Endothelial cell of umbilical vein (primary cell): ENCODE measurements around the gene EHMT1. TPM values are rescaled to one million over a fixed set of nuclear protein-coding genes. Genes with fewer than 3 reads are reported as not detected.

Experiments used
- BruUV-seq: library from RNA; stranded (reverse); fragments of 400-500 nt; replicated peaks from 2 replicates; lab custom pipeline; 2021; lab: Mats Ljungman, UMichigan
- CTCF ChIA-PET: fragments of 300-600, 350-600 bp; sonication (Branson Sonifier 250); formaldehyde crosslinking; loops from one replicate; lab custom pipeline; 2021; ENCODE audit warnings: antibody characterized with exemption, inconsistent platforms; lab: Charles Lee
- POLR2A ChIA-PET: fragments of 300-600, 350-600 bp; sonication (Branson Sonifier 250); formaldehyde crosslinking; loops from one replicate; lab custom pipeline; 2021; ENCODE audit warnings: antibody characterized with exemption, inconsistent platforms; lab: Charles Lee
- DNase-seq: peaks from one replicate; pipeline ENCODE4 v3.0.0-alpha.2; 2011; ENCODE audit warnings: low read depth, low spot score
- FAIRE-seq: peaks from 2 replicates; lab custom pipeline; 2011; peaks lifted over from hg19 to GRCh38; lab: Jason Lieb, UNC
- H2AFZ ChIP-seq: 2 replicates; pipeline ENCODE4 v1.6.0; 2012; ENCODE audit warnings: low read depth, low read length, control low read depth, inconsistent platforms
- H3K27ac ChIP-seq: 2 replicates; pipeline ENCODE4 v1.5.1; 2011; ENCODE audit warnings: low read depth, mild to moderate bottlenecking, control low read depth, low read length, moderate library complexity; ENCODE audit not compliant: insufficient read depth
- H3K27me3 ChIP-seq, 2 experiments: 2 replicates each; pipeline versions ENCODE4 v1.6.0 to v1.6.1; 2011; ENCODE audit warnings: low read length in 2 of 2, mixed read lengths in 1 of 2; ENCODE audit not compliant: control insufficient read depth in 2 of 2, insufficient read depth in 2 of 2
- H3K36me3 ChIP-seq, 2 experiments: 2 replicates in 1 of 2; 3 replicates in 1 of 2; pipeline ENCODE4 v1.5.1; 2011; ENCODE audit warnings: low read length in 2 of 2, mild to moderate bottlenecking in 1 of 2, moderate library complexity in 1 of 2; ENCODE audit not compliant: control insufficient read depth in 2 of 2, insufficient read depth in 2 of 2; ENCODE audit errors: extremely low read depth in 1 of 2
- H3K4me1 ChIP-seq: 3 replicates; pipeline ENCODE4 v1.5.1; 2011; ENCODE audit warnings: mild to moderate bottlenecking, low read length; ENCODE audit not compliant: control insufficient read depth, insufficient read depth; ENCODE audit errors: extremely low read depth
- H3K4me2 ChIP-seq: 2 replicates; pipeline ENCODE4 v1.6.1; 2011; ENCODE audit warnings: low read length, control low read depth, mixed read lengths; ENCODE audit not compliant: insufficient read depth
- H3K4me3 ChIP-seq, 3 experiments: fragments of 200-600 bp in 1 of 3; sonication (generic), shearing (Covaris generic) in 1 of 3; replicated peaks in 1 of 3; 2 replicates each; pipeline ENCODE4 v1.5.1; 2011 to 2016; ENCODE audit warnings: control low read depth in 3 of 3, low read length in 3 of 3, mild to moderate bottlenecking in 2 of 3, inconsistent platforms in 1 of 3, low read depth in 1 of 3, moderate library complexity in 1 of 3; ENCODE audit not compliant: insufficient read depth in 1 of 3
- H3K79me2 ChIP-seq: 2 replicates; pipeline ENCODE4 v1.6.0; 2012; ENCODE audit warnings: low read length, inconsistent platforms; ENCODE audit not compliant: control insufficient read depth, insufficient read depth
- H3K9ac ChIP-seq: replicated peaks from 2 replicates; pipeline ENCODE3; 2011; ENCODE audit warnings: low read length, control low read depth; ENCODE audit not compliant: insufficient read depth; ENCODE audit errors: extremely low read depth
- H3K9me1 ChIP-seq: replicated peaks from 3 replicates; pipeline ENCODE4 v1.6.0; 2011; ENCODE audit warnings: mild to moderate bottlenecking, low read length; ENCODE audit not compliant: control insufficient read depth, insufficient read depth; ENCODE audit errors: extremely low read depth
- H3K9me3 ChIP-seq: replicated peaks from 2 replicates; pipeline ENCODE4 v1.5.1; 2012; ENCODE audit warnings: low read length, inconsistent platforms; ENCODE audit not compliant: control insufficient read depth, insufficient read depth
- H4K20me1 ChIP-seq: replicated peaks from 2 replicates; pipeline ENCODE3; 2011; ENCODE audit warnings: mild to moderate bottlenecking, low read length; ENCODE audit not compliant: control insufficient read depth, insufficient read depth; ENCODE audit errors: extremely low read depth
- EZH2 ChIP-seq: IDR thresholded peaks from 2 replicates; pipeline ENCODE4 v1.6.1; 2012; ENCODE audit warnings: borderline replicate concordance, low read depth, mild to moderate bottlenecking, moderate library complexity, low read length, inconsistent platforms; ENCODE audit not compliant: severe bottlenecking
- FOS ChIP-seq: IDR thresholded peaks from 2 replicates; pipeline ENCODE4 v1.6.1; 2011; ENCODE audit warnings: mild to moderate bottlenecking, low read length, moderate library complexity, borderline replicate concordance; ENCODE audit not compliant: insufficient read depth
- GATA2 ChIP-seq: IDR thresholded peaks from 2 replicates; pipeline ENCODE4 v1.7.0; 2011; ENCODE audit warnings: low read depth, mild to moderate bottlenecking, moderate library complexity, mixed read lengths, low read length; ENCODE audit not compliant: insufficient read length, insufficient read depth
- JUN ChIP-seq: IDR thresholded peaks from 2 replicates; pipeline ENCODE4 v1.6.1; 2011; ENCODE audit warnings: borderline replicate concordance, low read depth; ENCODE audit not compliant: insufficient read length, insufficient read depth
- MYC ChIP-seq: IDR thresholded peaks from one replicate; pipeline ENCODE4 v1.6.1; 2011; ENCODE audit warnings: mild to moderate bottlenecking, low read depth, low read length
- POLR2A ChIP-seq: IDR thresholded peaks from 2 replicates; pipeline ENCODE4 v1.6.1; 2012; ENCODE audit warnings: low read depth, mild to moderate bottlenecking, control low read depth, low read length
- POLR2AphosphoS5 ChIP-seq: IDR thresholded peaks from 2 replicates; pipeline ENCODE4 v1.6.1; 2012; ENCODE audit warnings: low read depth, mild to moderate bottlenecking, control low read depth, low read length, moderate library complexity; ENCODE audit not compliant: insufficient read depth
- dilution Hi-C: fragments of 300-500 bp; cut with MboI; formaldehyde crosslinking; loops from one replicate; pipeline ENCODE4 v1.15.0; 2019; ENCODE audit warnings: low sequenced_read_pairs; ENCODE audit not compliant: extremely low pct_ligation_motif_present
- intact Hi-C: fragments of 100-400 bp; cut with micrococcal nuclease; formaldehyde crosslinking; loops from one replicate; pipeline ENCODE4 v1.10.0; 2022
- polyA plus RNA-seq, 4 experiments: library from polyadenylated mRNA; depleted of rRNA in 3 of 4; stranded (reverse) in 3 of 4; unstranded in 1 of 4; fragments of >200 nt; gene quantifications; 2 replicates each; pipeline versions ENCODE4 v1.2.1 to v1.2.3, GENCODE V29; 2011 to 2012; ENCODE audit warnings: missing spikeins in 1 of 4
- total RNA-seq: library from RNA; stranded (reverse); gene quantifications from 2 replicates; pipeline ENCODE4 v1.2.3, GENCODE V29; 2021
- TF ChIP-seq, protein P1 (sequence below), 2 donors: IDR thresholded peaks; 1 replicate in 1 of 2; 2 replicates in 1 of 2; pipeline ENCODE4 v1.5.1; 2011; ENCODE audit warnings: low read length in 2 of 2, mild to moderate bottlenecking in 2 of 2, moderate library complexity in 2 of 2, control low read depth in 1 of 2, inconsistent platforms in 1 of 2, low read depth in 1 of 2; ENCODE audit not compliant: insufficient read depth in 1 of 2; ENCODE audit errors: extremely low read depth in 1 of 2
- TF ChIP-seq, protein P2 (sequence below): IDR thresholded peaks from 2 replicates; pipeline ENCODE4 v1.6.1; 2011; ENCODE audit not compliant: insufficient read depth, insufficient read length

The EHMT1 gene
- total and polyA plus RNA-seq, 2 donors (not counting 3 experiments of a cell fraction or from before 2014, with no cell fraction given) = 48.2 to 104 TPM

DNA sequence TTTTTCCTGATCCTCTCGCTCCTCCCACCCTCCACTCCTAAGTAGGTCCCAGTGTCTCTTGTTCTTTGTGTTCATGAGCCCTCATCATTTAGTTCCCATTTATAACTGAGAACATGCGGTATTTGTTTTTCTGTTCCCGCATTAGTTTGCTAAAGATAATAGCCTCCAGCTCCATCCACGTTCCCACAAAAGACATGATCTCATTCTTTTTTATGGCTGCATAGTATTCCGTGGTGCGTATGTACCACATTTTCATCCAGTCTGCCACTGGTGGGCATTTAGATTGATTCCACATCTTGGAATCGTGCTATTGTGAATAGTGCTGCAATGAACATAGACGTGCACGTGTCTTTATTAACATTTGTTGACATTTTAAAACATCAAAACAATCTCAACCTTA is 224.6 kb downstream of the EHMT1 start:
- no peak overlapping the region for H3K27ac ChIP-seq
- no peak overlapping the region for H3K9ac ChIP-seq
- H3K9me3 ChIP-seq = no peaks in the 10 kb centered on the region
- ChIA-PET CTCF (no interaction called here), POLR2A (no interaction called here)
- intact Hi-C loops (no loop called here), dilution Hi-C loops (no loop called here)
- no peaks in the 10 kb centered on the region for H3K79me2 ChIP-seq
- no peaks in the 10 kb centered on the region for H3K9me1 ChIP-seq
- TF ChIP-seq, protein P1, sequence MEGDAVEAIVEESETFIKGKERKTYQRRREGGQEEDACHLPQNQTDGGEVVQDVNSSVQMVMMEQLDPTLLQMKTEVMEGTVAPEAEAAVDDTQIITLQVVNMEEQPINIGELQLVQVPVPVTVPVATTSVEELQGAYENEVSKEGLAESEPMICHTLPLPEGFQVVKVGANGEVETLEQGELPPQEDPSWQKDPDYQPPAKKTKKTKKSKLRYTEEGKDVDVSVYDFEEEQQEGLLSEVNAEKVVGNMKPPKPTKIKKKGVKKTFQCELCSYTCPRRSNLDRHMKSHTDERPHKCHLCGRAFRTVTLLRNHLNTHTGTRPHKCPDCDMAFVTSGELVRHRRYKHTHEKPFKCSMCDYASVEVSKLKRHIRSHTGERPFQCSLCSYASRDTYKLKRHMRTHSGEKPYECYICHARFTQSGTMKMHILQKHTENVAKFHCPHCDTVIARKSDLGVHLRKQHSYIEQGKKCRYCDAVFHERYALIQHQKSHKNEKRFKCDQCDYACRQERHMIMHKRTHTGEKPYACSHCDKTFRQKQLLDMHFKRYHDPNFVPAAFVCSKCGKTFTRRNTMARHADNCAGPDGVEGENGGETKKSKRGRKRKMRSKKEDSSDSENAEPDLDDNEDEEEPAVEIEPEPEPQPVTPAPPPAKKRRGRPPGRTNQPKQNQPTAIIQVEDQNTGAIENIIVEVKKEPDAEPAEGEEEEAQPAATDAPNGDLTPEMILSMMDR (IDR thresholded peaks at IDR 0.05; ENCODE audit: extremely low read depth in 1 of 2, insufficient read depth in 1 of 2, low read depth in 1 of 2, low read length in 2 of 2) = no peak
- no peak for TF ChIP-seq EZH2
- TF ChIP-seq POLR2AphosphoS5 = no peak
- TF ChIP-seq MYC = no peak
- TF ChIP-seq GATA2 = no peak
- no peak for TF ChIP-seq POLR2A
- TF ChIP-seq JUN = no peak
- TF ChIP-seq FOS = no peak
- TF ChIP-seq, protein P2, sequence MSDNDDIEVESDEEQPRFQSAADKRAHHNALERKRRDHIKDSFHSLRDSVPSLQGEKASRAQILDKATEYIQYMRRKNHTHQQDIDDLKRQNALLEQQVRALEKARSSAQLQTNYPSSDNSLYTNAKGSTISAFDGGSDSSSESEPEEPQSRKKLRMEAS = no peak
- no peaks in the 10 kb centered on the region for H3K36me3 ChIP-seq
- no peaks in the 10 kb centered on the region for H4K20me1 ChIP-seq
- no peaks in the 10 kb centered on the region for H3K4me1 ChIP-seq
- no TSS peak for BruUV-seq
- no peaks in the 10 kb centered on the region for H3K27me3 ChIP-seq
- no peak for DNase-seq
- H3K4me3 ChIP-seq = no peak overlapping the region
- no peak overlapping the region for H3K4me2 ChIP-seq
- no peak for FAIRE-seq
- no peak overlapping the region for H2AFZ ChIP-seq
